K562 (cell line): Measurements from ENCODE around the gene SERPINA5. TPM values are rescaled to one million over a fixed set of nuclear protein-coding genes. Genes with fewer than 3 reads are reported as not detected.

Source experiments
- ATAC-seq: fragments of 200-7000 bp; cut with Tn5 transposase; 3 replicates; pipeline ENCODE4 v1.9.1; 2020; ENCODE audit warnings: moderate library complexity
- BruUV-seq: library from RNA; stranded (reverse); fragments of 400-500 nt; replicated peaks from 2 replicates; lab custom pipeline; 2021; lab: Mats Ljungman, UMichigan
- CTCF ChIA-PET: fragments of 300-600 bp; formaldehyde crosslinking; extraction: SDS; loops from one replicate; lab custom pipeline; 2021; ENCODE audit warnings: low intra/inter-chr PET ratio; lab: Yijun Ruan, JAX
- POLR2A ChIA-PET: fragments of 300-600, 350-650 bp; sonication (Branson Sonifier 250); formaldehyde crosslinking; extraction: SDS; loops from one replicate; lab custom pipeline; 2021; ENCODE audit warnings: antibody characterized with exemption, inconsistent platforms; lab: Yijun Ruan, JAX
- DNase-seq, 4 experiments: peaks; one replicate each; pipeline versions ENCODE4 v3.0.0 to v3.0.0-alpha.2; 2011 to 2018; ENCODE audit warnings: low spot score in 3 of 4, mixed read lengths in 3 of 4; ENCODE audit errors: extremely low read depth in 1 of 4
- FAIRE-seq: peaks from 2 replicates; lab custom pipeline; 2011; peaks lifted over from hg19 to GRCh38; lab: Jason Lieb, UNC
- H2AFZ ChIP-seq: 2 replicates; pipeline ENCODE4 v1.6.0; 2011; ENCODE audit warnings: low read depth, low read length, control low read depth, inconsistent platforms
- H3K27ac ChIP-seq: fragments of 200-600 bp; 3 replicates; pipeline ENCODE4 v1.8.0; 2011; ENCODE audit warnings: low read depth, mild to moderate bottlenecking, control low read depth, inconsistent platforms, low read length, moderate library complexity, mixed read lengths; ENCODE audit errors: extremely low read depth
- H3K27me3 ChIP-seq, 2 experiments: fragments of 300-600 bp in 1 of 2; 2 replicates in 1 of 2; 3 replicates in 1 of 2; pipeline versions ENCODE4 v1.6.0 to v1.8.0; 2011; ENCODE audit warnings: inconsistent platforms in 2 of 2, low read length in 2 of 2, mild to moderate bottlenecking in 1 of 2, mixed read lengths in 1 of 2, moderate library complexity in 1 of 2; ENCODE audit not compliant: control insufficient read depth in 2 of 2, insufficient read depth in 2 of 2
- H3K36me3 ChIP-seq: fragments of 300-600 bp; 3 replicates; pipeline ENCODE4 v1.8.0; 2011; ENCODE audit warnings: mild to moderate bottlenecking, low read length, inconsistent platforms; ENCODE audit not compliant: control insufficient read depth, insufficient read depth
- H3K4me1 ChIP-seq, 2 experiments: fragments of 200-600 bp in 1 of 2; replicated peaks in 1 of 2; 2 replicates in 1 of 2; 3 replicates in 1 of 2; pipeline versions ENCODE4 v1.5.1 to v1.8.0; 2011; ENCODE audit warnings: inconsistent platforms in 2 of 2, low read length in 2 of 2, mild to moderate bottlenecking in 1 of 2, mixed read lengths in 1 of 2, moderate library complexity in 1 of 2; ENCODE audit not compliant: control insufficient read depth in 2 of 2, insufficient read depth in 2 of 2
- H3K4me2 ChIP-seq: 2 replicates; pipeline ENCODE4 v1.6.1; 2011; ENCODE audit warnings: low read length, control low read depth, inconsistent platforms, mixed read lengths; ENCODE audit not compliant: insufficient read depth
- H3K4me3 ChIP-seq: fragments of 200-600 bp; sonication (generic), shearing (Covaris generic); 2 replicates; pipeline ENCODE4 v1.5.1; 2016; ENCODE audit warnings: control low read depth, inconsistent platforms
- H3K79me2 ChIP-seq: fragments of 200-600 bp; 3 replicates; pipeline ENCODE4 v1.8.0; 2011; ENCODE audit warnings: low read length, inconsistent platforms; ENCODE audit not compliant: control insufficient read depth, insufficient read depth
- H3K9ac ChIP-seq, 2 experiments: 2 replicates each; pipeline versions ENCODE4 v1.6.0 to v1.6.1; 2011; ENCODE audit warnings: low read depth in 2 of 2, low read length in 2 of 2, control low read depth in 1 of 2, inconsistent platforms in 1 of 2, mild to moderate bottlenecking in 1 of 2, mixed read lengths in 1 of 2; ENCODE audit not compliant: insufficient read depth in 1 of 2
- H3K9me1 ChIP-seq: one replicate; pipeline ENCODE4 v1.6.0; 2011; ENCODE audit warnings: inconsistent platforms, mild to moderate bottlenecking, low read length, moderate library complexity; ENCODE audit not compliant: control insufficient read depth, insufficient read depth
- H3K9me3 ChIP-seq: replicated peaks from 2 replicates; pipeline ENCODE4 v1.5.1; 2011; ENCODE audit warnings: low read depth, low read length, inconsistent platforms; ENCODE audit not compliant: control insufficient read depth, insufficient read depth
- H4K20me1 ChIP-seq: replicated peaks from 2 replicates; pipeline ENCODE4 v1.6.1; 2011; ENCODE audit warnings: low read length, inconsistent platforms, mixed read lengths; ENCODE audit not compliant: control insufficient read depth, insufficient read depth
- E2F3 ChIP-seq: fragments of 250-450 bp; sonication (Bioruptor Pico); IDR thresholded peaks from 2 replicates; pipeline ENCODE4 v1.4.0; 2020; ENCODE audit warnings: mild to moderate bottlenecking
- FOSL1 ChIP-seq: fragments of 200-800 bp; sonication (Bioruptor generic); conservative IDR thresholded peaks from 2 replicates; pipeline ENCODE4 v1.6.1; 2016; ENCODE audit warnings: missing genetic modification characterization, missing compliant biosample characterization
- KAT8 ChIP-seq: fragments of 450-650 bp; IDR thresholded peaks from 2 replicates; pipeline ENCODE4 v1.6.1; 2016; ENCODE audit warnings: low read depth, mild to moderate bottlenecking
- PHF8 ChIP-seq: fragments of 200-600 bp; sonication (generic); IDR thresholded peaks from 2 replicates; pipeline ENCODE4 v1.6.1; 2012; ENCODE audit warnings: mixed run types, mild to moderate bottlenecking, inconsistent platforms, low read length, moderate library complexity, borderline replicate concordance
- ZNF780A ChIP-seq: fragments of 250-450 bp; sonication (Bioruptor Pico); IDR thresholded peaks from 2 replicates; pipeline ENCODE4 v1.5.0; 2021; ENCODE audit warnings: mild to moderate bottlenecking
- WGBS: fragments of 100-300 bp; shearing (Covaris generic); methylation state at CpG from one replicate; pipeline ENCODE4 v1.1.6; 2016; ENCODE audit warnings: low coverage, mixed read lengths; ENCODE audit not compliant: insufficient coverage; ENCODE audit errors: missing lambda C conversion rate; 5-methylcytosine and 5-hydroxymethylcytosine counted together
- in situ Hi-C: fragments of 300-500 bp; cut with MboI; formaldehyde crosslinking; loops from 4 replicates; pipeline ENCODE4 v1.15.0; 2018; ENCODE audit warnings: inconsistent platforms, mixed read lengths
- intact Hi-C: fragments of 100-400 bp; cut with micrococcal nuclease; formaldehyde crosslinking; loops from 2 replicates; pipeline ENCODE4 v1.14.2; 2022
- polyA plus RNA-seq, 8 experiments: library from polyadenylated mRNA; depleted of rRNA in 4 of 8; stranded (reverse) in 5 of 8; unstranded in 3 of 8; fragments of >200 nt; fragmentation: Nextera tagmentation in 2 of 8; fragmentation: Illumina TruSeq in 1 of 8; extraction: Ambion mirVana in 2 of 8; extraction: Trizol in 1 of 8; gene quantifications; 2 replicates each; pipeline versions ENCODE4 v1.2.1 to v1.2.3, GENCODE V29; 2011 to 2014; ENCODE audit warnings: inconsistent platforms in 1 of 8, missing spikeins in 1 of 8
- total RNA-seq, 7 experiments: library from RNA; depleted of rRNA in 6 of 7; stranded (reverse); fragments of >200 nt in 6 of 7; fragmentation: Illumina TruSeq in 2 of 7; extraction: Trizol in 2 of 7; gene quantifications; 2 replicates each; pipeline versions ENCODE4 v1.2.1 to v1.2.3, GENCODE V29; 2011 to 2021; ENCODE audit warnings: low replicate concordance in 1 of 7
- TF ChIP-seq, protein P1 (sequence below): fragments of 250-450 bp; sonication (Bioruptor Pico); IDR thresholded peaks from 2 replicates; pipeline ENCODE4 v1.8.0; 2022; ENCODE audit warnings: moderate library complexity, mild to moderate bottlenecking, inconsistent platforms
- TF ChIP-seq, protein P2 (sequence below): sonication (generic); formaldehyde crosslinking; IDR thresholded peaks from 2 replicates; pipeline ENCODE4 v1.8.0; 2022; ENCODE audit warnings: mild to moderate bottlenecking, missing genetic modification reagents
- TF ChIP-seq, protein P3 (sequence below): fragments of 250-450 bp; sonication (Bioruptor Pico); IDR thresholded peaks from 2 replicates; pipeline ENCODE4 v1.4.0; 2020; ENCODE audit warnings: mild to moderate bottlenecking, moderate library complexity
- TF ChIP-seq, protein P4 (sequence below): fragments of 250-450 bp; sonication (Bioruptor Pico); IDR thresholded peaks from 2 replicates; pipeline ENCODE4 v1.8.0; 2021; ENCODE audit warnings: moderate library complexity, mild to moderate bottlenecking, inconsistent platforms
- TF ChIP-seq, protein P5 (sequence below), 2 experiments: IDR thresholded peaks; 2 replicates each; pipeline ENCODE4 v1.6.1; 2012; ENCODE audit warnings: improper control_type of control experiment in 2 of 2, low read depth in 2 of 2, low read length in 2 of 2, borderline replicate concordance in 1 of 2

Gene SERPINA5
- total and polyA plus RNA-seq, 9 of the 15 experiments (the other 6 are each of a cell fraction or from before 2014, with no cell fraction given): 0.38 TPM; not detected in 8

DNA sequence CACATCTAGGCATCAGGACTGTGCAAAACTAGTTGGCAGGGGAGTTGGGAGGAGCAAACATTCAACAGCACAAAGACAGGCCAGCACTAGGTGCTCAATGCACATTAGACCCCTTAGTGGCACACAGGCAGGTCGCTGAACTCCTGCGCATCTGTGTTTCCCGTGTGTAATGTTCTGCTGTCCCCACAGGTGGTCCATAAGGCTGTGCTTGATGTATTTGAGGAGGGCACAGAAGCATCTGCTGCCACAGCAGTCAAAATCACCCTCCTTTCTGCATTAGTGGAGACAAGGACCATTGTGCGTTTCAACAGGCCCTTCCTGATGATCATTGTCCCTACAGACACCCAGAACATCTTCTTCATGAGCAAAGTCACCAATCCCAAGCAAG is 42.2 kb downstream of the SERPINA5 start:
- H3K9me3 ChIP-seq: no peaks in the 10 kb centered on the region
- H3K79me2 ChIP-seq: no peaks in the 10 kb centered on the region
- FAIRE-seq (no peak), DNase-seq (no peak), ATAC-seq (no peak)
- no peak overlapping the region for H3K27ac ChIP-seq
- H4K20me1 ChIP-seq: no peaks in the 10 kb centered on the region
- intact Hi-C loops (no loop called here), in situ Hi-C loops (no loop called here)
- H3K27me3 ChIP-seq: no peaks in the 10 kb centered on the region
- ChIA-PET CTCF (no interaction called here), POLR2A (no interaction called here)
- WGBS: 0% methylated on average over 1 of the region's 4 CpGs
- H2AFZ ChIP-seq: no peak overlapping the region
- H3K36me3 ChIP-seq: no peaks in the 10 kb centered on the region
- no TSS peak for BruUV-seq
- no peak overlapping the region for H3K4me3 ChIP-seq
- no peak overlapping the region for H3K9ac ChIP-seq
- no peaks in the 10 kb centered on the region for H3K4me1 ChIP-seq
- H3K4me2 ChIP-seq: no peak overlapping the region
- H3K9me1 ChIP-seq: no peaks in the 10 kb centered on the region
- no peak for TF ChIP-seq KAT8
- TF ChIP-seq, protein P1, sequence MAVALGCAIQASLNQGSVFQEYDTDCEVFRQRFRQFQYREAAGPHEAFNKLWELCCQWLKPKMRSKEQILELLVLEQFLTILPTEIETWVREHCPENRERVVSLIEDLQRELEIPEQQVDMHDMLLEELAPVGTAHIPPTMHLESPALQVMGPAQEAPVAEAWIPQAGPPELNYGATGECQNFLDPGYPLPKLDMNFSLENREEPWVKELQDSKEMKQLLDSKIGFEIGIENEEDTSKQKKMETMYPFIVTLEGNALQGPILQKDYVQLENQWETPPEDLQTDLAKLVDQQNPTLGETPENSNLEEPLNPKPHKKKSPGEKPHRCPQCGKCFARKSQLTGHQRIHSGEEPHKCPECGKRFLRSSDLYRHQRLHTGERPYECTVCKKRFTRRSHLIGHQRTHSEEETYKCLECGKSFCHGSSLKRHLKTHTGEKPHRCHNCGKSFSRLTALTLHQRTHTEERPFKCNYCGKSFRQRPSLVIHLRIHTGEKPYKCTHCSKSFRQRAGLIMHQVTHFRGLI (CRISPR knock-in tag): no peak
- TF ChIP-seq, protein P2, sequence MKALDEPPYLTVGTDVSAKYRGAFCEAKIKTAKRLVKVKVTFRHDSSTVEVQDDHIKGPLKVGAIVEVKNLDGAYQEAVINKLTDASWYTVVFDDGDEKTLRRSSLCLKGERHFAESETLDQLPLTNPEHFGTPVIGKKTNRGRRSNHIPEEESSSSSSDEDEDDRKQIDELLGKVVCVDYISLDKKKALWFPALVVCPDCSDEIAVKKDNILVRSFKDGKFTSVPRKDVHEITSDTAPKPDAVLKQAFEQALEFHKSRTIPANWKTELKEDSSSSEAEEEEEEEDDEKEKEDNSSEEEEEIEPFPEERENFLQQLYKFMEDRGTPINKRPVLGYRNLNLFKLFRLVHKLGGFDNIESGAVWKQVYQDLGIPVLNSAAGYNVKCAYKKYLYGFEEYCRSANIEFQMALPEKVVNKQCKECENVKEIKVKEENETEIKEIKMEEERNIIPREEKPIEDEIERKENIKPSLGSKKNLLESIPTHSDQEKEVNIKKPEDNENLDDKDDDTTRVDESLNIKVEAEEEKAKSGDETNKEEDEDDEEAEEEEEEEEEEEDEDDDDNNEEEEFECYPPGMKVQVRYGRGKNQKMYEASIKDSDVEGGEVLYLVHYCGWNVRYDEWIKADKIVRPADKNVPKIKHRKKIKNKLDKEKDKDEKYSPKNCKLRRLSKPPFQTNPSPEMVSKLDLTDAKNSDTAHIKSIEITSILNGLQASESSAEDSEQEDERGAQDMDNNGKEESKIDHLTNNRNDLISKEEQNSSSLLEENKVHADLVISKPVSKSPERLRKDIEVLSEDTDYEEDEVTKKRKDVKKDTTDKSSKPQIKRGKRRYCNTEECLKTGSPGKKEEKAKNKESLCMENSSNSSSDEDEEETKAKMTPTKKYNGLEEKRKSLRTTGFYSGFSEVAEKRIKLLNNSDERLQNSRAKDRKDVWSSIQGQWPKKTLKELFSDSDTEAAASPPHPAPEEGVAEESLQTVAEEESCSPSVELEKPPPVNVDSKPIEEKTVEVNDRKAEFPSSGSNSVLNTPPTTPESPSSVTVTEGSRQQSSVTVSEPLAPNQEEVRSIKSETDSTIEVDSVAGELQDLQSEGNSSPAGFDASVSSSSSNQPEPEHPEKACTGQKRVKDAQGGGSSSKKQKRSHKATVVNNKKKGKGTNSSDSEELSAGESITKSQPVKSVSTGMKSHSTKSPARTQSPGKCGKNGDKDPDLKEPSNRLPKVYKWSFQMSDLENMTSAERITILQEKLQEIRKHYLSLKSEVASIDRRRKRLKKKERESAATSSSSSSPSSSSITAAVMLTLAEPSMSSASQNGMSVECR (CRISPR knock-in tag): no peak
- TF ChIP-seq E2F3 (CRISPR knock-in tag): no peak
- TF ChIP-seq, protein P3, sequence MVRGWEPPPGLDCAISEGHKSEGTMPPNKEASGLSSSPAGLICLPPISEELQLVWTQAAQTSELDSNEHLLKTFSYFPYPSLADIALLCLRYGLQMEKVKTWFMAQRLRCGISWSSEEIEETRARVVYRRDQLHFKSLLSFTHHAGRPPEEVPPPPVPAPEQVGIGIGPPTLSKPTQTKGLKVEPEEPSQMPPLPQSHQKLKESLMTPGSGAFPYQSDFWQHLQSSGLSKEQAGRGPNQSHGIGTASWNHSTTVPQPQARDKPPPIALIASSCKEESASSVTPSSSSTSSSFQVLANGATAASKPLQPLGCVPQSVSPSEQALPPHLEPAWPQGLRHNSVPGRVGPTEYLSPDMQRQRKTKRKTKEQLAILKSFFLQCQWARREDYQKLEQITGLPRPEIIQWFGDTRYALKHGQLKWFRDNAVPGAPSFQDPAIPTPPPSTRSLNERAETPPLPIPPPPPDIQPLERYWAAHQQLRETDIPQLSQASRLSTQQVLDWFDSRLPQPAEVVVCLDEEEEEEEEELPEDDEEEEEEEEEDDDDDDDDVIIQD (CRISPR knock-in tag): no peak
- TF ChIP-seq, protein P4, sequence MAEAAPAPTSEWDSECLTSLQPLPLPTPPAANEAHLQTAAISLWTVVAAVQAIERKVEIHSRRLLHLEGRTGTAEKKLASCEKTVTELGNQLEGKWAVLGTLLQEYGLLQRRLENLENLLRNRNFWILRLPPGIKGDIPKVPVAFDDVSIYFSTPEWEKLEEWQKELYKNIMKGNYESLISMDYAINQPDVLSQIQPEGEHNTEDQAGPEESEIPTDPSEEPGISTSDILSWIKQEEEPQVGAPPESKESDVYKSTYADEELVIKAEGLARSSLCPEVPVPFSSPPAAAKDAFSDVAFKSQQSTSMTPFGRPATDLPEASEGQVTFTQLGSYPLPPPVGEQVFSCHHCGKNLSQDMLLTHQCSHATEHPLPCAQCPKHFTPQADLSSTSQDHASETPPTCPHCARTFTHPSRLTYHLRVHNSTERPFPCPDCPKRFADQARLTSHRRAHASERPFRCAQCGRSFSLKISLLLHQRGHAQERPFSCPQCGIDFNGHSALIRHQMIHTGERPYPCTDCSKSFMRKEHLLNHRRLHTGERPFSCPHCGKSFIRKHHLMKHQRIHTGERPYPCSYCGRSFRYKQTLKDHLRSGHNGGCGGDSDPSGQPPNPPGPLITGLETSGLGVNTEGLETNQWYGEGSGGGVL: no peak
- TF ChIP-seq FOSL1 (tag): no peak
- TF ChIP-seq, protein P5, sequence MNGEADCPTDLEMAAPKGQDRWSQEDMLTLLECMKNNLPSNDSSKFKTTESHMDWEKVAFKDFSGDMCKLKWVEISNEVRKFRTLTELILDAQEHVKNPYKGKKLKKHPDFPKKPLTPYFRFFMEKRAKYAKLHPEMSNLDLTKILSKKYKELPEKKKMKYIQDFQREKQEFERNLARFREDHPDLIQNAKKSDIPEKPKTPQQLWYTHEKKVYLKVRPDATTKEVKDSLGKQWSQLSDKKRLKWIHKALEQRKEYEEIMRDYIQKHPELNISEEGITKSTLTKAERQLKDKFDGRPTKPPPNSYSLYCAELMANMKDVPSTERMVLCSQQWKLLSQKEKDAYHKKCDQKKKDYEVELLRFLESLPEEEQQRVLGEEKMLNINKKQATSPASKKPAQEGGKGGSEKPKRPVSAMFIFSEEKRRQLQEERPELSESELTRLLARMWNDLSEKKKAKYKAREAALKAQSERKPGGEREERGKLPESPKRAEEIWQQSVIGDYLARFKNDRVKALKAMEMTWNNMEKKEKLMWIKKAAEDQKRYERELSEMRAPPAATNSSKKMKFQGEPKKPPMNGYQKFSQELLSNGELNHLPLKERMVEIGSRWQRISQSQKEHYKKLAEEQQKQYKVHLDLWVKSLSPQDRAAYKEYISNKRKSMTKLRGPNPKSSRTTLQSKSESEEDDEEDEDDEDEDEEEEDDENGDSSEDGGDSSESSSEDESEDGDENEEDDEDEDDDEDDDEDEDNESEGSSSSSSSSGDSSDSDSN (IDR thresholded peaks at IDR 0.05; ENCODE audit: borderline replicate concordance in 1 of 2, low read depth in 2 of 2, low read length in 2 of 2): no peak
- no peak for TF ChIP-seq ZNF780A (CRISPR knock-in tag)
- no peak for TF ChIP-seq PHF8
